Measurements from ENCODE around the gene TOR1B.

Gene TOR1B

DNA sequence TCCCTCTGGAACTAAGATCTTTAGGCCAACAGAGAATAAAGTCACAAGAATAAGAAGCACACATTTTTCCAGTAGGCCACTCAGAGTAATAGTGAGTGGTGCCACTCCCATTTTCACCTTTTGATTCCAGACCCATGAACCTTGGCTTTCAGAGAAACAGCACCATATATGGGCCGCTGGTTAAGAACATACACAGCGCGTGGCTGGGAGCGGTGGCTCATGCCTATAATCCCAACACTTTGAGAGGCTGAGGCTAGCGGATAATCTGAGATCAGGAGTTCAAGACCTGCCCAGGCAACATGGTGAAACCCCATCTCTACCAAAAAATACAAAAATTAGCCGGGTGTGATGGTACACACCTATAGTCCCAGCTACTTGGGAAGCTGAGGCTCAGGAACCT, 34.5 kb upstream of the TOR1B start:
- H4K8ac ChIP-seq (ENCODE audit: low read depth, low read length), result no peak overlapping the region
- H3K4me3 ChIP-seq (ENCODE audit: low read length in 2 of 2), result no peak overlapping the region
- no peak overlapping the region for H3K4ac ChIP-seq (ENCODE audit: low read length)
- no peak overlapping the region for H2BK120ac ChIP-seq (ENCODE audit: low read depth, low read length)
- no peak overlapping the region for H3K4me2 ChIP-seq (ENCODE audit: insufficient read depth, low read length, poor library complexity, severe bottlenecking)
- H3K18ac ChIP-seq (ENCODE audit: low read length), result no peak overlapping the region
- no peaks in the 10 kb centered on the region for H3K36me3 ChIP-seq (replicated peaks in 1 of 2; ENCODE audit: control insufficient read depth in 2 of 2, insufficient read depth in 2 of 2, low read length in 2 of 2)
- H3K27ac ChIP-seq (replicated peaks; ENCODE audit: low read length), result no peak overlapping the region
- no peak overlapping the region for H3K23ac ChIP-seq (ENCODE audit: low read depth, low read length, poor library complexity)
- H3K9ac ChIP-seq (ENCODE audit: low read depth, low read length, poor library complexity), result no peak overlapping the region
- no peaks in the 10 kb centered on the region for H3K4me1 ChIP-seq (ENCODE audit: control insufficient read depth in 2 of 2, insufficient read depth in 1 of 2, low read depth in 1 of 2, low read length in 2 of 2)
- H2BK5ac ChIP-seq (ENCODE audit: low read length), result no peak overlapping the region
- no peak overlapping the region for H3K14ac ChIP-seq (ENCODE audit: low read length)
- no peak overlapping the region for H2BK15ac ChIP-seq (ENCODE audit: low read length)
- H2BK12ac ChIP-seq (ENCODE audit: low read length), result no peak overlapping the region
- H3K27me3 ChIP-seq (ENCODE audit: control insufficient read depth in 3 of 3, insufficient read depth in 3 of 3, low read depth in 1 of 3, low read length in 3 of 3), result peaks cover 0 to 9% (median 0%) of the 10 kb centered on the region in 3 experiments
- H3K9me3 ChIP-seq (replicated peaks in 1 of 2; ENCODE audit: control insufficient read depth in 2 of 2, insufficient read depth in 1 of 2, low read depth in 1 of 2, low read length in 2 of 2), result no peaks in the 10 kb centered on the region
- H2AK5ac ChIP-seq (ENCODE audit: low read depth, low read length), result no peak overlapping the region
- H3K79me1 ChIP-seq (ENCODE audit: low read depth, low read length), result no peaks in the 10 kb centered on the region
- no peak for DNase-seq (ENCODE audit: low spot score)
- WGBS, 2 donors (ENCODE audit: extremely low coverage in 2 of 2, insufficient read length in 2 of 2, insufficient replicate concordance in 1 of 2), result no CpG with 5 or more reads among the region's 6 CpGs
- H2AFZ ChIP-seq (ENCODE audit: low read length), result no peak overlapping the region
- H4K91ac ChIP-seq (ENCODE audit: low read depth, low read length, poor library complexity), result no peak overlapping the region

DNA sequence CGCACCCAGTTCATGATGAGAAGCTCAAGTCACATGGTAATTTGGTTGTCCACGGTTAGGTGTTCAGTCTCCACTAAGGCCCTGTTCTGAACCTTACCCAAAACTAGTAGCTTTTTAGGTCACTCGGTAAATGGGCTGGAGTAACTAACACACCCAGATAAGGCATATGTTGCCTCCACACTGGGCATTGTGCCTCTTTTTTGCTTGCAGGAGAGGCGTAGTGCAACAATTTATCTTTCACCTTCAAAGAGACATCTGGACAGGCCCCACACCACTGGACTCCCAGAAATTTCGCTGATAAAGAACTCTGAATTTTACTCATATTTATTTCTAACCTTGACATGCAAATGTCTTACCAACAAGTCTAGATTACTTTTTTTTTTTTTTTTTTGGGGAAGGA, 33.3 kb upstream of the TOR1B start:
- Histone ChIP-seq H3K23ac (ENCODE audit: low read depth, low read length, poor library complexity) (no peak overlapping the region), H3K27me3 (ENCODE audit: control insufficient read depth in 3 of 3, insufficient read depth in 3 of 3, low read depth in 1 of 3, low read length in 3 of 3) (peaks cover 0 to 9% (median 0%) of the 10 kb centered on the region in 3 experiments), H3K4me1 (ENCODE audit: control insufficient read depth in 2 of 2, insufficient read depth in 1 of 2, low read depth in 1 of 2, low read length in 2 of 2) (no peaks in the 10 kb centered on the region), H2BK12ac (ENCODE audit: low read length) (no peak overlapping the region), H3K9ac (ENCODE audit: low read depth, low read length, poor library complexity) (no peak overlapping the region), H2BK120ac (ENCODE audit: low read depth, low read length) (no peak overlapping the region), H2BK15ac (ENCODE audit: low read length) (no peak overlapping the region), H3K4me2 (ENCODE audit: insufficient read depth, low read length, poor library complexity, severe bottlenecking) (no peak overlapping the region), H3K4ac (ENCODE audit: low read length) (no peak overlapping the region), H3K9me3 (replicated peaks in 1 of 2; ENCODE audit: control insufficient read depth in 2 of 2, insufficient read depth in 1 of 2, low read depth in 1 of 2, low read length in 2 of 2) (no peaks in the 10 kb centered on the region), H3K36me3 (replicated peaks in 1 of 2; ENCODE audit: control insufficient read depth in 2 of 2, insufficient read depth in 2 of 2, low read length in 2 of 2) (no peaks in the 10 kb centered on the region), H2AK5ac (ENCODE audit: low read depth, low read length) (no peak overlapping the region), H2AFZ (ENCODE audit: low read length) (no peak overlapping the region), H2BK5ac (ENCODE audit: low read length) (no peak overlapping the region), H3K14ac (ENCODE audit: low read length) (no peak overlapping the region), H4K91ac (ENCODE audit: low read depth, low read length, poor library complexity) (no peak overlapping the region), H3K4me3 (ENCODE audit: low read length in 2 of 2) (no peak overlapping the region), H4K8ac (ENCODE audit: low read depth, low read length) (no peak overlapping the region), H3K79me1 (ENCODE audit: low read depth, low read length) (no peaks in the 10 kb centered on the region), H3K27ac (replicated peaks; ENCODE audit: low read length) (no peak overlapping the region), H3K18ac (ENCODE audit: low read length) (no peak overlapping the region)
- no peak for DNase-seq (ENCODE audit: low spot score)
- WGBS, 2 donors (ENCODE audit: extremely low coverage in 2 of 2, insufficient read length in 2 of 2, insufficient replicate concordance in 1 of 2), result no CpG with 5 or more reads among the region's 5 CpGs

DNA sequence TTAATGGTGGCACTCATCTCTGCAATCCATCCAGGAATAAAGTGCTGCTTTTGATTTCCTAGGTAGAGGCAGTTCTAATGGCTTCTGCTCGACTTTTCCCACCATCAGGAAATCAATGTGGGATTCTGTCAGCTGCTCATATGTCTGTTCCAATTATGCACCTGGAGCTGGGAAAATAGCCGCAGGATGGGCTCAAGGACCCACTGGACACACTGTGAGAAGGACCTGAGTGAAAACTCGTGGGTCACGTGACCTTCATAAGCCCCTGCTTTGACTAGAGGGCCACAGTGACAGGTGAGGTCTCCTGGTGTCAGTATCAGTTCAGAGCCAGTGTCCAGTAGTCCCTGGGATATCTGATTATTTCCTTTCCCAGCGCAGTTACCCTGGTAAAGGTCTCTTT, 32.2 kb upstream of the TOR1B start:
- Histone ChIP-seq H3K4ac (ENCODE audit: low read length) (no peak overlapping the region), H2BK5ac (ENCODE audit: low read length) (no peak overlapping the region), H2AFZ (ENCODE audit: low read length) (no peak overlapping the region), H3K79me1 (ENCODE audit: low read depth, low read length) (no peaks in the 10 kb centered on the region), H4K91ac (ENCODE audit: low read depth, low read length, poor library complexity) (no peak overlapping the region), H3K18ac (ENCODE audit: low read length) (no peak overlapping the region), H2AK5ac (ENCODE audit: low read depth, low read length) (no peak overlapping the region), H3K9ac (ENCODE audit: low read depth, low read length, poor library complexity) (no peak overlapping the region), H3K27ac (replicated peaks; ENCODE audit: low read length) (no peak overlapping the region), H3K23ac (ENCODE audit: low read depth, low read length, poor library complexity) (no peak overlapping the region), H3K36me3 (replicated peaks in 1 of 2; ENCODE audit: control insufficient read depth in 2 of 2, insufficient read depth in 2 of 2, low read length in 2 of 2) (no peaks in the 10 kb centered on the region), H2BK12ac (ENCODE audit: low read length) (no peak overlapping the region), H3K14ac (ENCODE audit: low read length) (no peak overlapping the region), H2BK15ac (ENCODE audit: low read length) (no peak overlapping the region), H3K4me1 (ENCODE audit: control insufficient read depth in 2 of 2, insufficient read depth in 1 of 2, low read depth in 1 of 2, low read length in 2 of 2) (no peaks in the 10 kb centered on the region), H3K27me3 (ENCODE audit: control insufficient read depth in 3 of 3, insufficient read depth in 3 of 3, low read depth in 1 of 3, low read length in 3 of 3) (peaks cover 0 to 9% (median 0%) of the 10 kb centered on the region in 3 experiments), H4K8ac (ENCODE audit: low read depth, low read length) (no peak overlapping the region), H2BK120ac (ENCODE audit: low read depth, low read length) (no peak overlapping the region), H3K4me3 (ENCODE audit: low read length in 2 of 2) (no peak overlapping the region), H3K4me2 (ENCODE audit: insufficient read depth, low read length, poor library complexity, severe bottlenecking) (no peak overlapping the region), H3K9me3 (replicated peaks in 1 of 2; ENCODE audit: control insufficient read depth in 2 of 2, insufficient read depth in 1 of 2, low read depth in 1 of 2, low read length in 2 of 2) (no peaks in the 10 kb centered on the region)
- WGBS, 2 donors (ENCODE audit: extremely low coverage in 2 of 2, insufficient read length in 2 of 2, insufficient replicate concordance in 1 of 2), result no CpG with 5 or more reads among the region's 5 CpGs
- no peak for DNase-seq (ENCODE audit: low spot score)

DNA sequence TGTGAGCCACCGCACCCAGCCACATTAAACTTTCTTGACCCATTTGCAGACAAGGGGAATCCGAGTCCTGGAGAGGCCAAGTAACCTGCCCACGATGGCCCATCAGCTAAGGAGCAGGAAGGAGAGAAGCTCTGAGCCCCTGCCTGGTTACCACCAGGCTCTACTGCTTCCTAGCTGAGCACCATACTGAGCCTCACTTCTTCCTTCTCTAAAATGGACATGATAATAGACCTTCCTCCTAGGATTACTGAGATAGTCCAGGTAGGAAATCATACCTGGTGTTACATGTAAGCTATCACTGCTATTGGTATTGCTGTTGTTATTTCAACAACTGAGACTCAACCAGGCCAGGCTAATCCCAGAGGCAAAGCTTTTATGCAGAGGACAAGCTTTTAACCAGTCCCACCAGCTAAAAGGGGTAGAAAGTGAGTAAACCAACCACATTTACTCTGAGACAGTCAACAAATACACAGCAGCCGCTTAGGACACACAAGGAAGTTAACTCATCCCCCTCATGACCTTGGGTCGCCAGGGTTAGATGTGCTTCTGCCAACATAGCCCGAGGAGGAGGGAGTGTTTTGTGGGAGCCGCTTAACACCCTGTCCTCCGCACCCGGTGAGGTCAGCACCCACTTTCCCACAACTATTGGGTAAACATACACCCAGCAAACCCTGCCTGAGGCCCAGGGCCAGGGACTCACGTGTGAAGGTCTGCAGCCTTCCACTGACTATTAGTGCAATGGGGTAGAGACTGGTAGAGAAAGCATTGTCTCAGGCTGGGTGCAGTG, 29.5 kb upstream of the TOR1B start:
- no peaks in the 10 kb centered on the region for H3K9me3 ChIP-seq (replicated peaks in 1 of 2; ENCODE audit: control insufficient read depth in 2 of 2, insufficient read depth in 1 of 2, low read depth in 1 of 2, low read length in 2 of 2)
- no peak overlapping the region for H2AFZ ChIP-seq (ENCODE audit: low read length)
- no peaks in the 10 kb centered on the region for H3K36me3 ChIP-seq (replicated peaks in 1 of 2; ENCODE audit: control insufficient read depth in 2 of 2, insufficient read depth in 2 of 2, low read length in 2 of 2)
- DNase-seq (ENCODE audit: low spot score), result no peak
- peaks cover 0 to 9% (median 0%) of the 10 kb centered on the region in 3 experiments for H3K27me3 ChIP-seq (ENCODE audit: control insufficient read depth in 3 of 3, insufficient read depth in 3 of 3, low read depth in 1 of 3, low read length in 3 of 3)
- no peak overlapping the region for H3K18ac ChIP-seq (ENCODE audit: low read length)
- no peak overlapping the region for H2BK15ac ChIP-seq (ENCODE audit: low read length)
- no peak overlapping the region for H3K4me3 ChIP-seq (ENCODE audit: low read length in 2 of 2)
- H3K27ac ChIP-seq (replicated peaks; ENCODE audit: low read length), result no peak overlapping the region
- no peak overlapping the region for H4K91ac ChIP-seq (ENCODE audit: low read depth, low read length, poor library complexity)
- H2BK5ac ChIP-seq (ENCODE audit: low read length), result no peak overlapping the region
- WGBS, 2 donors (ENCODE audit: extremely low coverage in 2 of 2, insufficient read length in 2 of 2, insufficient replicate concordance in 1 of 2), result no CpG with 5 or more reads among the region's 10 CpGs
- no peak overlapping the region for H3K23ac ChIP-seq (ENCODE audit: low read depth, low read length, poor library complexity)
- H4K8ac ChIP-seq (ENCODE audit: low read depth, low read length), result no peak overlapping the region
- H3K79me1 ChIP-seq (ENCODE audit: low read depth, low read length), result no peaks in the 10 kb centered on the region
- H3K9ac ChIP-seq (ENCODE audit: low read depth, low read length, poor library complexity), result no peak overlapping the region
- H3K4me1 ChIP-seq (ENCODE audit: control insufficient read depth in 2 of 2, insufficient read depth in 1 of 2, low read depth in 1 of 2, low read length in 2 of 2), result peaks cover 5 to 7% of the 10 kb centered on the region in 2 donors
- no peak overlapping the region for H2AK5ac ChIP-seq (ENCODE audit: low read depth, low read length)
- H3K4me2 ChIP-seq (ENCODE audit: insufficient read depth, low read length, poor library complexity, severe bottlenecking), result no peak overlapping the region
- H2BK12ac ChIP-seq (ENCODE audit: low read length), result no peak overlapping the region
- no peak overlapping the region for H3K4ac ChIP-seq (ENCODE audit: low read length)
- no peak overlapping the region for H2BK120ac ChIP-seq (ENCODE audit: low read depth, low read length)
- no peak overlapping the region for H3K14ac ChIP-seq (ENCODE audit: low read length)

Measured in neuronal stem cell (in vitro differentiated cells).